Trophoblast cell (in vitro differentiated cells and primary cell): ENCODE results near the gene UBALD1.

ENCODE experiments used
- DNase-seq, 2 donors: peaks; one replicate each; pipeline ENCODE4 v3.0.0-alpha.2; 2016
- H2AFZ ChIP-seq: 2 replicates; pipeline ENCODE4 v1.6.1; 2013; ENCODE audit warnings: low read length, moderate library complexity, mild to moderate bottlenecking; ENCODE audit not compliant: insufficient read depth, poor library complexity
- H2AK5ac ChIP-seq: 2 replicates; pipeline ENCODE4 v1.6.1; 2013; ENCODE audit warnings: mild to moderate bottlenecking, low read length
- H2BK120ac ChIP-seq: 2 replicates; pipeline ENCODE4 v1.6.1; 2013; ENCODE audit warnings: low read length, mild to moderate bottlenecking, moderate library complexity; ENCODE audit not compliant: insufficient read depth, poor library complexity
- H2BK12ac ChIP-seq: 2 replicates; pipeline ENCODE4 v1.6.1; 2013; ENCODE audit warnings: mild to moderate bottlenecking, low read length, moderate library complexity
- H2BK5ac ChIP-seq: 2 replicates; pipeline ENCODE4 v1.6.1; 2013; ENCODE audit warnings: low read length, low read depth, moderate library complexity, mild to moderate bottlenecking; ENCODE audit not compliant: poor library complexity
- H3K14ac ChIP-seq: 2 replicates; pipeline ENCODE4 v1.6.1; 2013; ENCODE audit warnings: mild to moderate bottlenecking, low read length
- H3K18ac ChIP-seq: 2 replicates; pipeline ENCODE4 v1.6.1; 2013; ENCODE audit warnings: mild to moderate bottlenecking, low read length
- H3K23ac ChIP-seq: 2 replicates; pipeline ENCODE4 v1.6.1; 2013; ENCODE audit warnings: low read length
- H3K27ac ChIP-seq: 2 replicates; pipeline ENCODE4 v1.5.1; 2013; ENCODE audit warnings: low read depth, mild to moderate bottlenecking, inconsistent platforms, low read length, moderate library complexity
- H3K27me3 ChIP-seq: 2 replicates; pipeline ENCODE4 v1.6.1; 2013; ENCODE audit warnings: inconsistent platforms, mild to moderate bottlenecking, low read length, moderate library complexity; ENCODE audit not compliant: insufficient read depth
- H3K36me3 ChIP-seq, 2 experiments: 1 replicate in 1 of 2; 2 replicates in 1 of 2; pipeline ENCODE4 v1.6.1; 2013; ENCODE audit warnings: low read length in 2 of 2, mild to moderate bottlenecking in 2 of 2, moderate library complexity in 1 of 2; ENCODE audit not compliant: insufficient read depth in 2 of 2, control insufficient read depth in 1 of 2
- H3K4ac ChIP-seq: 2 replicates; pipeline ENCODE4 v1.6.1; 2013; ENCODE audit warnings: low read depth, mild to moderate bottlenecking, low read length, moderate library complexity
- H3K4me1 ChIP-seq, 2 experiments: 1 replicate in 1 of 2; 2 replicates in 1 of 2; pipeline ENCODE4 v1.6.1; 2013; ENCODE audit warnings: low read length in 2 of 2, mild to moderate bottlenecking in 2 of 2, moderate library complexity in 1 of 2; ENCODE audit not compliant: insufficient read depth in 2 of 2, control insufficient read depth in 1 of 2
- H3K4me2 ChIP-seq: 2 replicates; pipeline ENCODE4 v1.6.1; 2013; ENCODE audit warnings: inconsistent platforms, mild to moderate bottlenecking, low read length, moderate library complexity
- H3K4me3 ChIP-seq: 2 replicates; pipeline ENCODE4 v1.5.1; 2013; ENCODE audit warnings: mild to moderate bottlenecking, low read depth, low read length, inconsistent platforms
- H3K79me1 ChIP-seq: one replicate; pipeline ENCODE4 v1.6.1; 2013; ENCODE audit warnings: low read length
- H3K79me2 ChIP-seq: 2 replicates; pipeline ENCODE4 v1.6.1; 2013; ENCODE audit warnings: low read length, mild to moderate bottlenecking; ENCODE audit not compliant: control insufficient read depth, insufficient read depth, poor library complexity
- H3K9ac ChIP-seq: 2 replicates; pipeline ENCODE4 v1.6.1; 2013; ENCODE audit warnings: mild to moderate bottlenecking, low read length
- H3K9me3 ChIP-seq: 2 replicates; pipeline ENCODE4 v1.6.1; 2013; ENCODE audit warnings: low read depth, mild to moderate bottlenecking, control low read depth, inconsistent platforms, low read length; ENCODE audit not compliant: insufficient read depth
- H4K12ac ChIP-seq: 2 replicates; pipeline ENCODE4 v1.6.1; 2013; ENCODE audit warnings: low read depth, mild to moderate bottlenecking, low read length, moderate library complexity
- H4K8ac ChIP-seq: 2 replicates; pipeline ENCODE4 v1.6.1; 2013; ENCODE audit warnings: low read depth, mild to moderate bottlenecking, low read length, moderate library complexity
- H4K91ac ChIP-seq: one replicate; pipeline ENCODE4 v1.6.1; 2013; ENCODE audit warnings: low read depth, mild to moderate bottlenecking, low read length, moderate library complexity
- WGBS: extraction: QIAGEN DNeasy Blood & Tissue Kit; methylation state at CpG from one replicate; pipeline ENCODE4 v1.1.7; 2013; ENCODE audit warnings: missing lambda C conversion rate; ENCODE audit not compliant: insufficient read length, insufficient coverage; ENCODE audit errors: extremely low coverage; 5-methylcytosine and 5-hydroxymethylcytosine counted together

Gene UBALD1

GRCh38 chr16:4623593-4623992 lies 8.9 kb upstream of the UBALD1 start:
- Histone ChIP-seq H3K4ac (no peak overlapping the region), H2BK12ac (no peak overlapping the region), H3K79me1 (peaks cover 13% of the 10 kb centered on the region), H2BK5ac (no peak overlapping the region), H4K12ac (no peak overlapping the region), H4K8ac (no peak overlapping the region), H3K27ac (no peak overlapping the region), H3K23ac (no peak overlapping the region), H3K9ac (no peak overlapping the region), H3K18ac (no peak overlapping the region), H3K79me2 (peaks cover 19% of the 10 kb centered on the region), H3K36me3 (peaks cover 2 to 5% of the 10 kb centered on the region in 2 experiments), H3K27me3 (no peaks in the 10 kb centered on the region), H3K4me3 (no peak overlapping the region), H3K4me2 (no peak overlapping the region), H3K4me1 (peaks cover 6 to 10% of the 10 kb centered on the region in 2 experiments), H3K9me3 (no peaks in the 10 kb centered on the region), H3K14ac (no peak overlapping the region), H2AK5ac (no peak overlapping the region), H2BK120ac (no peak overlapping the region), H4K91ac (no peak overlapping the region), H2AFZ (no peak overlapping the region)
- no CpG with 5 or more reads among the region's 7 CpGs for WGBS
- DNase-seq = no peak

- H2AK5ac ChIP-seq = no peak overlapping the region
- no peak overlapping the region for H3K4ac ChIP-seq
- H2BK120ac ChIP-seq = no peak overlapping the region
- H3K4me3 ChIP-seq = no peak overlapping the region
- H3K23ac ChIP-seq = no peak overlapping the region
- H3K27me3 ChIP-seq = no peaks in the 10 kb centered on the region
- WGBS = no CpG with 5 or more reads among the region's 8 CpGs
- H3K79me1 ChIP-seq = peaks cover 16% of the 10 kb centered on the region
- DNase-seq = no peak
- H3K79me2 ChIP-seq = peaks cover 13% of the 10 kb centered on the region
- H3K27ac ChIP-seq = no peak overlapping the region
- H4K8ac ChIP-seq = peak overlapping the region; percentile 34
- no peak overlapping the region for H3K9ac ChIP-seq
- peaks cover 6 to 17% of the 10 kb centered on the region in 2 experiments for H3K4me1 ChIP-seq
- no peak overlapping the region for H2AFZ ChIP-seq
- no peak overlapping the region for H3K4me2 ChIP-seq
- H4K91ac ChIP-seq = no peak overlapping the region
- H2BK5ac ChIP-seq = no peak overlapping the region
- H3K14ac ChIP-seq = no peak overlapping the region
- no peak overlapping the region for H4K12ac ChIP-seq
- H3K9me3 ChIP-seq = no peaks in the 10 kb centered on the region
- no peaks in the 10 kb centered on the region for H3K36me3 ChIP-seq
- H3K18ac ChIP-seq = peak overlapping the region; percentile 11
- H2BK12ac ChIP-seq = no peak overlapping the region
Observed at GRCh38 chr16:4618645-4619418, 4.1 kb upstream of the UBALD1 start.

GRCh38 chr16:4617880-4618279 lies 3.2 kb upstream of the UBALD1 start:
- Histone ChIP-seq H2BK12ac (peak overlapping the region; percentile 42), H2BK120ac (no peak overlapping the region), H3K9ac (no peak overlapping the region), H2AK5ac (no peak overlapping the region), H3K27me3 (no peaks in the 10 kb centered on the region), H4K91ac (peak overlapping the region; percentile 32), H3K18ac (no peak overlapping the region), H3K4ac (peak overlapping the region; percentile 28), H4K8ac (no peak overlapping the region), H4K12ac (no peak overlapping the region), H3K36me3 (no peaks in the 10 kb centered on the region), H3K79me1 (peaks cover 24% of the 10 kb centered on the region), H3K4me3 (no peak overlapping the region), H3K23ac (no peak overlapping the region), H3K79me2 (peaks cover 16% of the 10 kb centered on the region), H3K9me3 (no peaks in the 10 kb centered on the region), H3K4me1 (peaks cover 14 to 26% of the 10 kb centered on the region in 2 experiments), H2BK5ac (no peak overlapping the region), H2AFZ (no peak overlapping the region), H3K4me2 (no peak overlapping the region), H3K27ac (no peak overlapping the region), H3K14ac (no peak overlapping the region)
- no CpG with 5 or more reads among the region's 8 CpGs for WGBS
- no peak for DNase-seq

- Histone ChIP-seq H2AFZ (peak overlapping the region; percentile 98), H3K79me1 (peaks cover 27% of the 10 kb centered on the region), H2BK12ac (peak overlapping the region; percentile 47), H3K79me2 (peaks cover 27% of the 10 kb centered on the region), H3K27ac (peak overlapping the region; percentile 85), H2AK5ac (peak overlapping the region; percentile 84), H3K4me3 (peak overlapping the region; percentile 53), H3K4me1 (peaks cover 21 to 35% of the 10 kb centered on the region in 2 experiments), H3K4me2 (peak overlapping the region; percentile 69), H3K4ac (peak overlapping the region; percentile 57), H3K36me3 (no peaks in the 10 kb centered on the region), H3K14ac (peak overlapping the region; percentile 91), H4K91ac (peak overlapping the region; percentile 90), H3K9me3 (no peaks in the 10 kb centered on the region), H2BK5ac (peak overlapping the region; percentile 87), H3K27me3 (no peaks in the 10 kb centered on the region), H4K8ac (peak overlapping the region; percentile 99), H3K9ac (peak overlapping the region; percentile 57), H3K18ac (peak overlapping the region; percentile 94), H4K12ac (peak overlapping the region; percentile 97), H3K23ac (no peak overlapping the region), H2BK120ac (peak overlapping the region; percentile 73)
- WGBS = no CpG with 5 or more reads among the region's 57 CpGs
- peak; percentile 100 for DNase-seq
Observed at GRCh38 chr16:4616047-4616811, 1.5 kb upstream of the UBALD1 start.
